NCI-H2029 (cell line): ENCODE measurements around the gene METAP1D.
A peak's percentile ranks its signal among the peaks of the same experiment; 100 is the strongest.
"Not testable (repeated sequence)": the region's sequence is repeated elsewhere in the genome, so short reads cannot be mapped to it uniquely, and the experiment has no call there.

Experiments used
- DNase-seq: peaks from one replicate; lab custom pipeline; 2025; lab: John Stamatoyannopoulos, UW

The METAP1D gene

DNA sequence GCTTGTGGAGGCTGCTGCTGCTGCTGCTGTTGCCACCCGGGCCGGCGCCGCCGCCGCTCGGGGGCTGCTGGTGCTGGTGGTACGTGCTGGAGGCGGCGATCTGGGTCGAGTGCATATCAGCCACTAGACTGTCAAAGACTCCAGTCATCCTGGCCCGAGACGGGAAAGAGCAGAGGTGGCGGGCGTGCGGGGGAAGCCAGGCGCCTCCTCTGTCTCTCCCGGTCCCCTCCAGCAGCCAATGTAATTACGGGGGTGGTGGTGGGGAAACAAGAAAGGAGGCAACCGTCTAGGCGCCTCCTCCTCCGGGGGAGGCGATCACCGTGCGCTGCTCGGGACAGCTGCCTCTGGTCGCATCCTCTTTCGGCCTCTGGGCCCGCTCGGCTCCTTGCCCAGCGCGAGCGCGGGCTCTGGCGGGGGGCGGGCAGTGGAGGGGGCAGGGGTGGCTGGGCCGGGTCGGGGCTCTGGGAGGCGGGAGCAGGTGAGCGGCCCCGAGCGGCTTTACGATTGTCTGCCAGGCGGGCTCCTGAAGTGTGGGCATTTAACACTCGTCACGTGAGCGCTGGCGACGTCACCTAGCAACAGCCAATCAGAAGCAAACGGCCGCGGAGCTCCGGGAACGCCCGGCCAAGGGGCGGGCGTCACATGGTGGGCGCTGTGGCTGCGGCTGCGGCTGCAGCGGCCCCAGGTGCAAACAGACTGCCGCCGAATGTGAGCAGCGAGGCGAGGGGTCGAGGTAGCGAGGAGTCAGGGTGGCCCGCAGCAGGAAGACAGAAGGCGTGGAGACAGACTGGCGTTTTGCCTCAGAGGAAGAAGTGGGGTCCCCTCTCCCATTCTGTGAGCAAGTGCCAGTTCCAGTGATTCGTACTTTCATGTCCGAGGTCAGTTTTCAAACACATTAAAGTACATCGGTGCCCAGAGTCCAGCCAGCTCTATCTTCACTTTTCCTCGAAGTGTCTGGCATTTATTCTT, 102.9 kb downstream of the METAP1D start, which contains the start of gene DLX2:
Gene DLX2, minus strand, starts transcription at position 510 of the 969 bp plus-strand sequence. Its CDS starts 362 bp downstream, at position 148.
- peak; percentile 87 for DNase-seq

- peak; percentile 40 for DNase-seq
Measured at GRCh38 chr2:172103471-172104272, 103.9 kb downstream of the METAP1D start.

DNA sequence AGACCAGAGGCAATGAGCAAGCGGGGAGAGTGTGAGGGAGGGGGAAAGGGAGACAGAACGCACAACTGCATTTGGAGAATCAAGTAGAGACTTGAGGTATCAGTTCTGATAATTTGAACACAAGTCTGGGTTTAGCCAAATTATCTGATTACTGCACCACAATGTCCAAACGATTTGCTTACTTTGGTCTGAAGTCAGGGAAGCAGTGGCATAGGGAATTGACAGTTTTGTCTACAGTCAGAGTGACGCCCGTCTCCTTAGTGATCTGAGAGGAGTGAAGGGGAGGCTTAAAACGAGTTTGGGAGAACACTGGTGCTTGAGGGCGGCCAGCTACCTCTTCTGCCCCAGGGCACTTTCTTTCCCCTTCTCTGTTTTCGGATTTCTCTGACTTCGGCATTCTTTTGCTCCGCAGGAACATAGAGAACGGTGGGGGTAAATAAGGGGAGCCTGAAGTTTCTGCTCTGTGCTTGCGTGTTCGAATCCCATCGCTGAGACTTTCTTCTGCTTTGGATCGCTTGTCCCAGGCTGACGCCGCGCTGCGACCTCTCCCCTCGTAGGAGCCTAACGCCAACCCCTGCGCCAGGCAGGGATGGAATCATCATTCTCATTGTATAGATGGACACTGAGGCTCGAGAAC, 105.8 kb downstream of the METAP1D start:
- no peak for DNase-seq

GRCh38 chr2:172106108-172106961, 106.6 kb downstream of the METAP1D start:
- no peak for DNase-seq

- no peak for DNase-seq
Measured at GRCh38 chr2:172107690-172108586, 108.2 kb downstream of the METAP1D start.

- DNase-seq = no peak
Measured at GRCh38 chr2:172108587-172108930, 108.8 kb downstream of the METAP1D start.

DNA sequence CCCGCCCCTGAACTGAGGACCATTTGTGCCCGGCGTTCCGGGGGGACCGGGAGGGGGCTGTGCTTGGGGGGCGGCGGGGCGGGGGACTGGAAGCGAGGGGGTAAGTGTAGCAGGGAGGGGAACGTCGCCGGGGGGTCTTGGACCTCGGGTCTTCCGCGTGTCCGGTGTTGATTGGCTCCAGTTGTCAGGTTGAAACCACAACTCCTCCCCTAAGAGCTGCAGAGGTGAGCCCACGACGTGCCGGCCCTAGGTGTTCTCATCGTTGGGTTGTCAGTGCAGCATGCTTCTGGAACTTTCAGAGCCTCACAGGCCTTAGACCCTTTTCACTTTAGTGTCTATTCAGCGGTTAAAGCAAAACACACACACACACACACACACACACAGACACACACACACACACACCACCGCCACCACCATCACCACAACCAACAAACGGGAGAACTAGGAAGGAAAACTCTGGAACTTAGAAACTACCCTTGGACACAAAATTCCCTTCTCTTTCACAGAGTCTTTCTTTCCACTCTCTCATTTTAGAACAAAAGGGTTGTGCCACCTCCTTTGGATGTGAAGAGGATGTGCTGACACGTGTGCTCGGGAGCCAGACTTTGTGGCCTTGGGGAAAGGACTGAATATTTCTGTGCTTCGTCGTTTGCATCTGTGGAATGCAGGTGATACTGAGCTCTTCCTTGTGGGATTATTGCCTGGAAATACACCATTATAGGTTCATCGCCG, 109.7 kb downstream of the METAP1D start:
- DNase-seq = no peak

DNA sequence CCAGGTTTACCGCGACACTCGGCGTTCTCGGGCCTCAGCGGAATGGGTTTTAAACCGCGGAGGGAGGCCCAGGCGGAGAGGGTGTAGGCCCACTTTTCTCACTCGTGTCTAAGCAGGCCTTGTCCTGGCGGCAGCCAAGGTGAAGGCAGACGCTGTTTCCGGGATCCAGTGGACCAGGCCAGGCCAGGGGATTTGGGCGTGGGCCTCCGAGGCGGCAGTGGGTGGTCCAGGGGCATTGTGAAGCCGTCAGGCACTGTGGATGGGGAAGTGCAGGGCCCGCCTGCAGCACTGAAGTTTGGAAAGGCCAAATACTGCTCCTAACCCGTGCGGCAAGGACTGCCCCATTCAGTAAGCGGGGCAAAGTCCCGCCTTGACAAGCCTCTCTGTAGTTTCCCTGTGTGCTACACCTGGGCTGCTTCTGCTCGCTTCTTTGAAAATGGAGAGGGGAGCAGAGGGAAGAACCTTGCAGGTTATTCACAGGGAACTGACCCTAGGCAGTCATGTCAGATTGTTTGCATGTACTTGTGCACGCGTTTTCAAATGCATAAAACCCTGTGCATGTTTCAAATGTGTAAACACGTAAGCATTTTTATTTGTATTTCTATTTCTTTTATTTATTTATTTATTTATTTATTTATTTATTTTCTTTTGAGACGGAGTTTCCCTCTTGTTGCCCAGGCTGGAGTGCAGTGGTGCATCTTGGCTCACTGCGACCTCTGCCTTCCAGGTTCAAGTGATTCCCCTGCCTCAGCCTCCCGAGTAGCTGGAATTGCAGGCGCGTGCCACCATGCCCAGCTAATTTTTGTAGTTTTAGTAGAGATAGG, 110.4 kb downstream of the METAP1D start:
- no peak for DNase-seq

- no peak for DNase-seq
Measured at GRCh38 chr2:172113617-172114016, 113.9 kb downstream of the METAP1D start.

DNA sequence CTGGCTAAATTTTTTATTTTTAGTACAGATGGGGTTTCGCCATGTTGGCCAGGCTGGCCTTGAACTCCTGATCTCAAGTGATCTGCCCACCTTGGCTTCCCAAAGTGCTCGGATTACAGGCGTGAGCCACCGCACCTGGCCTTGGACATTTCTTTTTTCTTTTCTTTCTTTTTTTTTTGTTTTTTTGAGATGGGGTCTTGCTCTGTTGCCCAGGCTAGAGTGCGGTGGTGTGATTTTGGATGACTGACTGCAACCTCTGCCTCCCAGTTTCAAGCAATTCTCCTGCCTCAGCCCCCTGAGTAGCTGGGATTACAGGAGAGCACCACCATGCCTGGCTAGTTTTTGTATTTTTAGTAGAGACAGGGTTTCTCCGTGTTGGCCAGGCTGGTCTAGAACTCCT, 114.4 kb downstream of the METAP1D start:
- not testable (repeated sequence) for DNase-seq

DNA sequence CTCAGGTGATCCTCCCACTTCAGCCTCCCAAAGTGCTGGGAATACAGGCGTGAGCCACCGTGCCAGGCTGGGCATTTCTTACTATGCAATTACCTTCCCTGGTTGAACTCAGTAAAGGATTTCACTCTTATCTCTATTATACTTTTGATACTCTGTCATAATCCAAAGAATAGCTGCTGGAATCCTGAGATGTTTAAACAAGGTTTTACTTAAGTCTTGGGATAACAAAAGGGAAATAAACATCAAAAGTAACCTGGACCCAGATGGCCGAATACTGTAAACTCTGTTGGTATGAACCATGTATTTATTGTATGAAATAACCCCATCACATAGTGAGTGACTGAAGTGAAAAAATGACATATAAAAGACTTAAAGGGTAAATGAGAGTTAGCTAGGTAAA, 114.8 kb downstream of the METAP1D start:
- no peak for DNase-seq

DNA sequence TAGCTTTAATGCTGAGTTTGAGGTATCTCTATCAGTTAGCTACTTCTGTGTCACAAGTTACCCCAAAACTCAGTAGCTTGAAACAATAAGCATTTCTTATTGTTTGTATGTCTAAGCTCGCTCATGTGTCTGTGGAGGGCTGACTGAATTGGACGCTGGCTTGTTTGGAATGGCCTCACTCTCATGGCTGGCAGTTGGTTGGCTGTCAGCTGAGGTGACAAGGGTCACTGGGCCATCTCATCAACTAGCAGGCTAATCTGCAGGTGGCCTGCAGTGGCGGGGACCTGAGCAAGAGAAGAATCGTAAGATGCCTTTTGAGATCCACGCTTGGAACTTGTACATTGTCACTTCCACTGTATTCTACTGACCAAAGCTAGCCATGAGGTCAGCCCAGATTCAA, 116.4 kb downstream of the METAP1D start:
- DNase-seq = no peak

GRCh38 chr2:172119089-172119488, 119.3 kb downstream of the METAP1D start:
- DNase-seq = no peak

GRCh38 chr2:172120118-172120517, 120.4 kb downstream of the METAP1D start:
- DNase-seq = no peak

GRCh38 chr2:172128484-172128883, 128.7 kb downstream of the METAP1D start:
- DNase-seq = no peak

DNA sequence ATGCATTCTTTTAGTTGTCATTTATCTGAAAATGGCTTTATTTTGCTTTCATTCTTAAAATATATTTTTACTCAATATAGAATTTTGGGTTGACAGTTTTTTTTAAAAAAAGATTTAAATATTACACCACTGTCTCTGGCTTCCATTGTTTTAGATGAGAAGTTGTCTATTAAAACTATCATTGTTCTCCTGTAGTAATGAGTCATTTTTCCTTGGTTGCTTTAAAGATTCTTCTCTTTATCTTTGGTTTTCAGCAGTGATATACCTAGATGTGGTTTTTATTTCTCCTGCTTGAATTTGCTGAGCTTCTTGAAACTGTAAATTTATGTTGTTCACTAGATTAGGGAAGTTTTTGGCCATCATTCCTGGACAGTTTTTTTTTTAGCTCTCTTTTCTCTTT, 129.7 kb downstream of the METAP1D start:
- DNase-seq = no peak
